ENCODE measurements around the gene NDST4. TPM values are rescaled to one million over a fixed set of nuclear protein-coding genes. Genes with fewer than 3 reads are reported as not detected.

The NDST4 gene
- total RNA-seq, result not detected
- long read RNA-seq, result 0 reads

DNA sequence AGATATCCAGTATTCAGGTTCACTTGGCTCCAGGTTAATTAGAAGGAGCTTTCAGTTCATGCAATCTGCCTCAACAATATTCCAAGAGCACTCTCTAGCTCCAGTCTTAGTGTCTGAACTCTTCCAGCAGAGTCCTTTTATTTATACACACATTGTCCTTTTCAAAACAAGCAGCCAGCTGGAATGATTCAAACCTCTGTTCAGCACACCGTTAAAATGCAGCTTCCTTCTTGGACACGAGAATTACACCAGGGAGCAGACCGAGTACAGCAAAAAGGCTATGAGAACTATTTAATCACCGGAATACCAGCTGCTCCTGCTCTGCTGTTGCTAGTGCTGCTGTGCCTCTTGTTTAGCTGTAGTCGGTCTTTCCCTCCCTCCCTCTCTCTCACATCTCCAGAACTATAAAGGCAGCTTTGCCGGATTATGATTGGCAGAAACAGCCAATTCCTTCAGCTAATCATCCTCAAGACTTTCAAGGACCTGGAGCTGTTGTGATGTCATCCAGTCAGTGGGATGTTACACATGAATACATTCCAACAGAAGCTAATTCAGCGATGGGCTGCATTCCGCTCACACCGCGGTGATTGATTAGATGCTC is at the start of gene NDST4:
TSS of gene NDST4 (minus strand) at position 115 of the 601 bp plus-strand sequence. CDS start 36,584 bp downstream, outside the sequence.
- intact Hi-C loops (cut with DNase I), result no loop called here
- ATAC-seq, result no peak
- no peak for DNase-seq (ENCODE audit: missing footprints)

DNA sequence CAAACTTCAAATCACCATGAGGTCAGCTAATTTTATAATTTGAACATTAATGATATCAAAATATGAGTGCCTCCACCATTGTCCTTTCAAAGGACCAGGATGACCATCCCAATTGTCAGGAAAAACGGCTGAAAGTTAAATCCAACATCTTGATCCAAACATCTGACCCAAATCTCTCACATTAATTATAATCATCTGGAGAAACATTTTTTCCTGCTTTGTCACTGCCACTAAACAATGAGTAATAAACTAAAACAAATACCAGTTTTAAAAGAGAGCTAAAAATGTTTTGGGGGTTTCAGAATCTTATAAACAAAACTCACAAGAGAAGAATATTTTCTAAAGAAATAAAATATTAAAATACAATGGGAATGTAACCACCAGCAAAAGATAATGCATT is 45.7 kb upstream of the NDST4 start:
- intact Hi-C loops (cut with DNase I), result no loop called here
- ATAC-seq, result no peak

DNA sequence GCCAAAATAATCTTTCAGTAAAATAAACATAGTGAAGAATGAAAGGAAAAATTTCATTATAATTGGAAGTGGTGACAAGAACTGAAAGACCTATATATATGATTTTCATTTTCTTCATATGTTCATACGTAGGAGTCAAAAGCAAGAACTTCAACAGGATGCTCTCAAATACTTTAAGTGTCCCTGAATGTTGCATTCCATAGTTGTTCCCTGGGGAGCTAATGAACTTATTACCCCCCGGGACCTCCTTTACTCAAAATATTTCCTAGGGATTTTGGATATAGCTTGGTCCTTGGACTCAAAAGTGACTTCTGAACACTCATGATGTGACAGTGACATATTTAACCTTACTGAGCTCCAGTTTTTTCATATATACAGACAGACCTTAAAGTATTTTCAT is 44.9 kb upstream of the NDST4 start:
- ATAC-seq, result no peak
- intact Hi-C loops (cut with DNase I), result no loop called here
- DNase-seq (ENCODE audit: missing footprints), result no peak

More for the DNA sequence above, 45.7 kb upstream of the NDST4 start:
- DNase-seq (ENCODE audit: missing footprints), result no peak

GRCh38 chr4:115154826-115155225 is 41.4 kb upstream of the NDST4 start:
- intact Hi-C loops (cut with DNase I), result no loop called here
- no peak for DNase-seq (ENCODE audit: missing footprints)
- no peak for ATAC-seq

- DNase-seq (ENCODE audit: missing footprints) (no peak), ATAC-seq (no peak)
- intact Hi-C loops (cut with DNase I), result no loop called here
These were observed 39.5 kb upstream of the NDST4 start for GRCh38 chr4:115152965-115153364.

DNA sequence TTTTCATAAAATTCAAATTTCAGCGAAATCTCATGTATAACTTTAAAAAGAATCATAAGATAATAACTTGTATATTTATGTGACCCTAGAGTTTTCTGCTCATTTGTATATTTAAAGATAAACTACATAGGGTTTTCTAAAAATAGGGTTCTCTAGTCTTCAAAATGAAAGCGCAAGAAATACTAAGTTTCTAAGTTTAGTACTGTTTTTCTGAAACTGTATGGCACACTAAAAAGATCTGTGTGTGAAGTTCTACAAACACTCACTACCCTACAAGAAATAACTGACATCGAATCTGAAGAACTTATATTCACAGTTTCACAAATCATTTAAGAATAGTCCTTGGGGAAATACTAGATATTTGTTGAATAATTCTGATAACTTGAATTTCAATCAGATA is 38.7 kb upstream of the NDST4 start:
- ATAC-seq (no peak), DNase-seq (ENCODE audit: missing footprints) (no peak)
- intact Hi-C loops (cut with DNase I), result no loop called here

DNA sequence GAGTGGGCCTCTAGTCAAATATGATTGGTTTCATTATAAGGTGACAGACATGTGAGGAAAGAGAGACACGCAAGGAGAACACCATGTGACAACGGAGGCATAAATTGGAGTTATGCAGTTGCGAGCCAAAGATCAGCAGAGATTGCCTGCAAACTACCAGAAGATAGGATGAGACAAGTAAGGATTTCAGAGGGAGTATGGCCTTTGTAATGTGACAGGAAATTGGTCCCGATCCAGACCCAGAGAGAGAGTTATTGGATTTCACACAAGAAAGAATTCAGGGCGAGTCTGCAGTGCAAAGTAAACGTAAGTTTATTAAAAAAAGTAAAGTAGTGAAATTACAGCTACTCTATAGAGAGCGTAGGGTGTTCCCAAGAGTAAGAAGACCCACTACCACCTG is 35.7 kb upstream of the NDST4 start:
- DNase-seq (ENCODE audit: missing footprints), result no peak
- ATAC-seq, result no peak
- intact Hi-C loops (cut with DNase I), result no loop called here

DNA sequence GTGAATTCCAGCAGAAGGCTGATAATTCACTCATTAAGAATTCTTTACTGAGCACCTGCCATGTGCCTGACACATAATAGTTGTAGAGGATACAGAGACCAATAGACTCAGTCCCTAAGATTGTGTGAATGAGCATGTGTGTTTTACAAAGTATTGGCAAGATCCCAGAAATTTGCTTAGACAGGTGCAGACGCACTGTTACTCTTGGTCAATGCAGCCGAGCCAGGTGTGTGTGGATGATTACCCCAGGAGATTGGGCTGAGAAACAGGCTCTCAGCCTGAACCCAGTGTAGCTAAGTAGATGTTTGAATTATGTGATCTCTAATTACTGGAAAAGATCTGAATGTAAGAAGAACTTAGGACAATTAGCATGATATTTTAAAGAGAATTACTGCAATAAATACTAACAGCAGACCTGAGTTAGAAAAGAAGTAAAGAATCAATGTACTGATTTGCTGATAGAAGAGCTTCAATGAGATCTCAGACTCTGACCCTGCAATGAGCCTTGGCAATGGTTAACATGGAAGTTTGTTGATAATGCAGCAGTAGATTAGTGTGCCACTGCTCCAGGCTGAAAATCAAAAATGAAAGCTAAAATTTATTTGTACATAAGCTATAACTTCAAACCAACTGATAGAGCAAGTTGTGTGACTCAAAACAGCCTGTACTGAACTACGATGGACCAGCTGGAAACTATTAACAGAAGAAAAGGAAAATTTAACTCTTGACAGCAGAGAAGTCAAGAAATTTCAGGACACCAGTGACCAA is 32.2 kb upstream of the NDST4 start:
- no peak for DNase-seq (ENCODE audit: missing footprints)
- no peak for ATAC-seq

GRCh38 chr4:115128037-115128436 is 14.6 kb upstream of the NDST4 start:
- no peak for DNase-seq (ENCODE audit: missing footprints)
- ATAC-seq, result no peak
- intact Hi-C loops (cut with DNase I), result no loop called here

More for the DNA sequence above, 32.2 kb upstream of the NDST4 start:
- intact Hi-C loops (cut with DNase I), result no loop called here

DNA sequence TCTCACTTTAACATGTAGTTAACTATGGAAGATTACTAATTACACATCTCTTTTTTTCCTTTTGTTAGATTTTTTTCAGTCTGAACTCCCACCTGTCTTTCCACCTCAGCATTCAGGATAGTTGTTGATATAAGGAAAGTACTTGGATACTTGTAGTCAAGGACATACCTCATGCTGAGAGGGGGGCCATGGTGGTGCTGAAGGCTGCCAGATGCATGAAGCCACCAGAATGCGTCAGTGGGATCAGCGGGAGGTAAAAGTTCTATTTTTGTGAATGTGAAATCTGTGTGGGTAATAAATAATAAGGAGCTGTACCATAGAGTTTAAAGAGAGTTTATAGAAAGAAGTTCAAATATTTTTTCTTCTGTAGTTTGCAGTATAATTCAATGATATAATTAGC is 13.1 kb upstream of the NDST4 start:
- no peak for ATAC-seq
- DNase-seq (ENCODE audit: missing footprints), result no peak
- intact Hi-C loops (cut with DNase I), result no loop called here

DNA sequence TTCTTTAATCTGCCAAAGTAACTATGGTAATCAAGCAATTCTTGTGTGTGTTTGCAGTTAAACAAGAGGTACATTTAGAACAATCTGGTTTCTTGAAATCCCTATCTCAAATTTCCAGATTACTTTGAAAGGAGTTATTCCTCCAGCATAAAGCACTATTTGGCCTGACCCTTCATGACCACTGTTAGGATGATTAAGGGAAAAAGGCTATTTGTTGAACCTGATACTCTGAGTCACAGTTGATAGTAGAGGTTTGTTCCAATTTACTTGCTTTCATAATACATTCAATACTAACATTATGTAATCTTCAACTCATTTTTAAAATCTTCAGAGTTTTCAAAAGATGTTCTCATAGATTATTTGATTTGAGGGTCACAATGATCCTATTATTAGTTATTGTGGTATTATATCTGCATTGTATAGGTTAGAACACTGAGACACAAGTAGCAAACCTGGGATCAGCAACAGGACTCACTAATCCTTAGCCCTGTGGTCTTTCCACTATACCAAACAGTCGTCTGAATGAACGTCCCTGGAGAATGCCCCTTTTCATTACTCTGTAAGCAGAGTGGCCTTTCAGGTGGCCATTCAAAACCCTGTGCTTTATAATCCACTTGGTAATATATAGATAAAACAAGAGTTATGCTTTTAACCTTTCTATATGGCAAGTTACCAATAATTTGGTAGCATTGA is 8.1 kb upstream of the NDST4 start:
- no peak for DNase-seq (ENCODE audit: missing footprints)
- ATAC-seq, result no peak
- intact Hi-C loops (cut with DNase I), result no loop called here

DNA sequence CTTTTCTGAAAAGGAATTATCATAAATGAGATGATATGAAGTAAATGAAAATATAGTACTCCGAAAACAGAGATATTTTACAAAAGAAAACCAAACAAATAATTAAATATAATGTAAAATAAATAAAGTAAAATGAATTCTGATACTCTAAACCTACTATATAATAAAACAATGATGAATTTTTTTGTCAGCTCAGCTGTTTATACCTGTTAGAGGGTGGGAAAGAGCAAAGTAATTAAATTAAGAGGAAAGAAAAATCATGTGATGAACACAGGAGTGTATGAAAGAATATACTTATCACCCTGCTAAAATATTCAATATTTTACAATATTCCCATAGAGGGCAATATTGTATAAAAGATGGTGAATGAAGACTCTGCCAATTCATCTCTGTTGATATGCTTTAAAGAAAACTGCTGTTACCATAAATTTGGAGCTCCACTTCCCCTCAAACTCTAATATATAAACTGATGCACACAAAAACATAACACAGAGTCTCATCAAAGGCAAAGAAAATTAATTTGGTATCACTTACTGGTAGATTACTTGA is 6.5 kb upstream of the NDST4 start:
- intact Hi-C loops (cut with DNase I), result no loop called here
- DNase-seq (ENCODE audit: missing footprints), result no peak
- no peak for ATAC-seq

GRCh38 chr4:115117651-115118050 is 4.2 kb upstream of the NDST4 start:
- DNase-seq (ENCODE audit: missing footprints), result no peak
- no peak for ATAC-seq
- intact Hi-C loops (cut with DNase I), result no loop called here

- no peak for DNase-seq (ENCODE audit: missing footprints)
- no peak for ATAC-seq
- intact Hi-C loops (cut with DNase I), result no loop called here
These were observed 2.9 kb downstream of the NDST4 start for GRCh38 chr4:115110191-115111181.

GRCh38 chr4:115108850-115109249 is 4.6 kb downstream of the NDST4 start:
- ATAC-seq, result no peak
- intact Hi-C loops (cut with DNase I), result no loop called here
- no peak for DNase-seq (ENCODE audit: missing footprints)

- intact Hi-C loops (cut with DNase I), result no loop called here
- DNase-seq (ENCODE audit: missing footprints) (no peak), ATAC-seq (no peak)
These were observed 6.0 kb downstream of the NDST4 start for GRCh38 chr4:115107411-115107810.

DNA sequence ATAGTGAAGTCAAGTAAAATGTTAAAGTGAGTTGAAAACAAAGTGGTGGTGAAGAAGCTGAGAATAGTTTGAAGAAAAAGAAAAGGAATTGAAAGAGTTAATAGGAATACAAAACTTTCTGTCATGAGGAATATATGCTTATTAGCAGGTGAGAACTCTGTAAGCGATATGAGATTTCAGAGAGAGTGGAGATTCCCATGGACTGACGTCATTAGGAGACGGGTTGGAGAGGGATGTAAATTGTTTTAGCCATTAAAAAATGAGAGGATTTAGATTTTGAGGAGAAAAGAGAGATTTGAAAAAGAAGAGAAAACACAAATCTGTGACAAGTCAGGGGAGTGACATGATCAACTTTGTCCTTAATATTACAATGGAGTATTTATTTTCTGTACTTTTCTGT is 11.7 kb downstream of the NDST4 start:
- DNase-seq (ENCODE audit: missing footprints) (no peak), ATAC-seq (no peak)
- intact Hi-C loops (cut with DNase I), result no loop called here

GRCh38 chr4:115090483-115091075 is 22.8 kb downstream of the NDST4 start:
- no peak for ATAC-seq

More at GRCh38 chr4:115090483-115091075, 22.8 kb downstream of the NDST4 start:
- DNase-seq (ENCODE audit: missing footprints), result no peak
- intact Hi-C loops (cut with DNase I), result no loop called here
